Colonic mucosa (tissue), 4 donors: ENCODE measurements around the gene DCUN1D3. TPM values are rescaled to one million over a fixed set of nuclear protein-coding genes. Genes with fewer than 3 reads are reported as not detected.

Source experiments
- DNase-seq: peaks from one replicate; pipeline ENCODE4 v3.0.0-alpha.2; 2020
- H3K27ac ChIP-seq: fragments of 200-600 bp; one replicate; pipeline ENCODE4 v1.8.0; 2021
- H3K27me3 ChIP-seq: fragments of 200-600 bp; one replicate; pipeline ENCODE4 v1.8.0; 2021
- H3K36me3 ChIP-seq: fragments of 200-600 bp; one replicate; pipeline ENCODE4 v1.8.0; 2021
- H3K4me1 ChIP-seq: fragments of 200-600 bp; one replicate; pipeline ENCODE4 v1.8.0; 2021; ENCODE audit warnings: mild to moderate bottlenecking
- H3K4me3 ChIP-seq: fragments of 200-600 bp; one replicate; pipeline ENCODE4 v1.8.0; 2021
- H3K9ac ChIP-seq, 2 donors: one replicate each; pipeline ENCODE4 v1.7.0; 2013; ENCODE audit warnings: control low read depth in 2 of 2, low read depth in 2 of 2, low read length in 2 of 2
- H3K9me3 ChIP-seq: fragments of 200-600 bp; one replicate; pipeline ENCODE4 v1.8.0; 2021
- intact Hi-C: fragments of 100-400 bp; cut with DNase I; formaldehyde crosslinking; loops from one replicate; pipeline ENCODE4 v1.14.1; 2022
- total RNA-seq, 2 donors: library from RNA; stranded (reverse); fragmentation: NEBNext Ultra II Directional in 1 of 2; extraction: Animal tissue kit (Norgen Biotek cat#: 25700) in 1 of 2; gene quantifications; one replicate each; pipeline ENCODE4 v1.2.1, GENCODE V29; 2021
- TF ChIP-seq, protein P1 (sequence below): fragments of 200-600 bp; IDR thresholded peaks from one replicate; pipeline ENCODE4 v1.8.0; 2022; ENCODE audit warnings: antibody characterized with exemption, mild to moderate bottlenecking
- donor health status: healthy.
- donor health status: DM: no; HTN: no; CAD: no.
- donor health status: DM: no; HTN: no; CAD: no.

DCUN1D3 gene
- total RNA-seq, 2 donors from 2014 or later, result 6.0 to 15.0 TPM

DNA sequence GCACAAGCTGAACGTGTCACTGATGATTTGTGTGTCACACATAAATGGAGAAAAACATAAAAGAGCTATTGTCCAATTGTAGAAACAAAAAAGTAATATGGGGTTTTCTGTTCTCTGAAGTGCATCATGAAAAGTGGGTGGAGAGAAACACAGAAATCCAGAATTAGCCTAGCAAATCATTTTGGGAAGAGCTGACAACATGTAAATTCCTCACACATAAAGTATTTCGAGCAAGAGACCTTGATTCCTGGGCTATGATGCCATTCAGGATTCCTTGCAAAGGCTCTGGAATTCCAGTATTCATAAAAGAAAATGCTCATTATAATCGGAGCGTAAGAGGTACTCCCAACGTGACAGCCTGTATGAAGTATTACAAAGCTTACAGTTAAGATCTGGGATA, 1.1 kb downstream of the DCUN1D3 start:
- Histone ChIP-seq H3K4me3 (peak overlapping the region; percentile 74), H3K27me3 (no peaks in the 10 kb centered on the region), H3K9ac (peak overlapping the region in 1 of 2 donors; percentile 95), H3K9me3 (no peaks in the 10 kb centered on the region), H3K27ac (peak overlapping the region; percentile 95), H3K36me3 (no peaks in the 10 kb centered on the region), H3K4me1 (peaks cover 17% of the 10 kb centered on the region)
- no peak for DNase-seq
- intact Hi-C loops, result no loop called here
- TF ChIP-seq, protein P1, sequence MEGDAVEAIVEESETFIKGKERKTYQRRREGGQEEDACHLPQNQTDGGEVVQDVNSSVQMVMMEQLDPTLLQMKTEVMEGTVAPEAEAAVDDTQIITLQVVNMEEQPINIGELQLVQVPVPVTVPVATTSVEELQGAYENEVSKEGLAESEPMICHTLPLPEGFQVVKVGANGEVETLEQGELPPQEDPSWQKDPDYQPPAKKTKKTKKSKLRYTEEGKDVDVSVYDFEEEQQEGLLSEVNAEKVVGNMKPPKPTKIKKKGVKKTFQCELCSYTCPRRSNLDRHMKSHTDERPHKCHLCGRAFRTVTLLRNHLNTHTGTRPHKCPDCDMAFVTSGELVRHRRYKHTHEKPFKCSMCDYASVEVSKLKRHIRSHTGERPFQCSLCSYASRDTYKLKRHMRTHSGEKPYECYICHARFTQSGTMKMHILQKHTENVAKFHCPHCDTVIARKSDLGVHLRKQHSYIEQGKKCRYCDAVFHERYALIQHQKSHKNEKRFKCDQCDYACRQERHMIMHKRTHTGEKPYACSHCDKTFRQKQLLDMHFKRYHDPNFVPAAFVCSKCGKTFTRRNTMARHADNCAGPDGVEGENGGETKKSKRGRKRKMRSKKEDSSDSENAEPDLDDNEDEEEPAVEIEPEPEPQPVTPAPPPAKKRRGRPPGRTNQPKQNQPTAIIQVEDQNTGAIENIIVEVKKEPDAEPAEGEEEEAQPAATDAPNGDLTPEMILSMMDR, result no peak

- no peak overlapping the region for H3K4me3 ChIP-seq
- TF ChIP-seq, protein P1, result no peak
- no peaks in the 10 kb centered on the region for H3K9me3 ChIP-seq
- intact Hi-C loops, result no loop called here
- no peak for DNase-seq
- H3K4me1 ChIP-seq, result peaks cover 17% of the 10 kb centered on the region
- H3K27ac ChIP-seq, result no peak overlapping the region
- peak overlapping the region in 1 of 2 donors; percentile 21 for H3K9ac ChIP-seq
- H3K36me3 ChIP-seq, result no peaks in the 10 kb centered on the region
- H3K27me3 ChIP-seq, result no peaks in the 10 kb centered on the region
These were observed 2.2 kb downstream of the DCUN1D3 start for GRCh38 chr16:20897922-20898321.

DNA sequence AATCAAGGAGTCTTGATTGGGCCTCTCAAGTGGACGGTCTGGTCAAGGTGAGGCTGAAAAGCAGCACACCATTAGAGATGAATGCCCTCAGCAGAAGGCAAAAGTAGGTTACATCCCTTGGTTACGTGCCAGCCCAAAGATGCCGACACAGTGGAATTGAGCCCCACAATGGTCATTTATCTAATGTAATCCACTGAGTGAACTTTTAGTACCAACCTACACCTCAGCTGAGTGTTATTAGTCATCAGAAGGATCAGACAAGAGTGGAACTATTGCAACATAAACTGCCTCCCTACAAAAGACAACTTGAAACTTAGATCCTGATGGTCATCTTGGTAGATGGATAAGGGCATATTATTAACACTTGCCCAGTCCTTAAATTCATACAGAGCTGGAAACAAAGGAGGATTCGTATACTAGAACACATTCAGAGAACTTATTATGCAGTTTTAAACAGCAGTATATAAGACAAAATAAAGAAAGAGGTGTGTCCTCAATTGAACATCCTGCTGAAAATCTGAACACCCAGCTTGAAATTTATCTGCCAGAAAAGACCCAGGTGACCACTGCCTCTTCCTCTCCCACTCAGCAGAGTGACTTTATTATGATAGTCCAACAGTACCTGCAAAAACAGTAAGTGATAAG, 2.8 kb downstream of the DCUN1D3 start:
- H3K4me1 ChIP-seq, result peaks cover 16% of the 10 kb centered on the region
- no peak for DNase-seq
- H3K4me3 ChIP-seq, result no peak overlapping the region
- no peaks in the 10 kb centered on the region for H3K9me3 ChIP-seq
- H3K27ac ChIP-seq, result no peak overlapping the region
- TF ChIP-seq, protein P1, result no peak
- no peaks in the 10 kb centered on the region for H3K36me3 ChIP-seq
- no peak overlapping the region for H3K9ac ChIP-seq
- H3K27me3 ChIP-seq, result no peaks in the 10 kb centered on the region
- intact Hi-C loops, result no loop called here

DNA sequence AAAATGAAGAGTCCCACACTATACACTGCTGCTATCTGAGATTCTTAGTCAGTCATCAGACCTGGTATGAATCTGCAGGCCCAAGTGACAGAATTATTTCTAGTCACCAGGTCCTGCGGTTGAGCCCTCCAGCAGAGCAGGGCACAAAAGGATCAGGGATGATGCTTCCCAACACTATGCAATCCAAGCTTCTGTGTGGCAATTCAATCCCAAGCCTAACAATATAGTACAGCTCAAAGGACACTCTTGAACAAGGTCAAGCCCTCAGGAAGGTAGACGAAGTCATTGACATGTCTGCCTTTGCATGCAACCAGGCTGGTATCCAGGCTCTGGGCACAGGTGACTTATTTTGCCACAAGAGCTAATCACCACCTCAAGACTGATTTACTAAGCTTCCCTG, 5.8 kb downstream of the DCUN1D3 start:
- intact Hi-C loops, result no loop called here
- DNase-seq, result no peak
- TF ChIP-seq, protein P1, result no peak
- no peak overlapping the region for H3K4me3 ChIP-seq
- no peaks in the 10 kb centered on the region for H3K27me3 ChIP-seq
- no peaks in the 10 kb centered on the region for H3K36me3 ChIP-seq
- no peak overlapping the region for H3K27ac ChIP-seq
- H3K4me1 ChIP-seq, result peaks cover 7% of the 10 kb centered on the region
- H3K9me3 ChIP-seq, result no peaks in the 10 kb centered on the region
- no peak overlapping the region for H3K9ac ChIP-seq

- H3K27ac ChIP-seq, result no peak overlapping the region
These were observed 10.4 kb downstream of the DCUN1D3 start for GRCh38 chr16:20889625-20890275.

More at GRCh38 chr16:20889625-20890275, 10.4 kb downstream of the DCUN1D3 start:
- TF ChIP-seq, protein P1, result no peak
- no peaks in the 10 kb centered on the region for H3K36me3 ChIP-seq
- intact Hi-C loops, result no loop called here
- no peaks in the 10 kb centered on the region for H3K27me3 ChIP-seq
- no peak overlapping the region for H3K9ac ChIP-seq
- H3K4me1 ChIP-seq, result no peaks in the 10 kb centered on the region
- no peaks in the 10 kb centered on the region for H3K9me3 ChIP-seq
- no peak for DNase-seq
- no peak overlapping the region for H3K4me3 ChIP-seq
